ENCODE measurements around the gene KCNQ4.

The KCNQ4 gene

GRCh38 chr1:40762144-40762923 is 21.3 kb upstream of the KCNQ4 start:
- TF ChIP-seq ZNF565 (CRISPR knock-in tag; conservative IDR thresholded peaks at IDR 0.05; ENCODE audit: low read depth) (no peak), GLIS3 (CRISPR knock-in tag; IDR thresholded peaks at IDR 0.05) (no peak), CSRNP3 (CRISPR knock-in tag; IDR thresholded peaks at IDR 0.05) (no peak), CREB5 (CRISPR knock-in tag; IDR thresholded peaks at IDR 0.05; ENCODE audit: low read depth) (no peak), ZNF70 (CRISPR knock-in tag; IDR thresholded peaks at IDR 0.05) (no peak), RARB (CRISPR knock-in tag; IDR thresholded peaks at IDR 0.05) (no peak), CSDC2 (CRISPR knock-in tag; IDR thresholded peaks at IDR 0.05) (no peak), ZC3H10 (CRISPR knock-in tag; IDR thresholded peaks at IDR 0.05) (no peak), ESRRG (CRISPR knock-in tag; IDR thresholded peaks at IDR 0.05) (no peak), PPARA (CRISPR knock-in tag; IDR thresholded peaks at IDR 0.05; ENCODE audit: borderline replicate concordance) (no peak), SNAI2 (CRISPR knock-in tag; IDR thresholded peaks at IDR 0.05) (no peak), ARNTL (CRISPR knock-in tag; IDR thresholded peaks at IDR 0.05; ENCODE audit: borderline replicate concordance, low read depth) (no peak), ZFP3 (CRISPR knock-in tag; IDR thresholded peaks at IDR 0.05) (no peak)
- ATAC-seq, result no peak

- ATAC-seq, result no peak
- TF ChIP-seq SNAI2 (CRISPR knock-in tag; IDR thresholded peaks at IDR 0.05) (no peak), RARB (CRISPR knock-in tag; IDR thresholded peaks at IDR 0.05) (no peak), BACH2 (CRISPR knock-in tag; IDR thresholded peaks at IDR 0.05; ENCODE audit: borderline replicate concordance) (no peak), POU6F1 (CRISPR knock-in tag; IDR thresholded peaks at IDR 0.05; ENCODE audit: borderline replicate concordance, low read depth) (no peak), ZNF8 (CRISPR knock-in tag; IDR thresholded peaks at IDR 0.05) (no peak), PPARA (CRISPR knock-in tag; IDR thresholded peaks at IDR 0.05; ENCODE audit: borderline replicate concordance) (no peak)
Measured at GRCh38 chr1:40763742-40764532, 19.6 kb upstream of the KCNQ4 start.

GRCh38 chr1:40764981-40765380 is 18.6 kb upstream of the KCNQ4 start:
- TF ChIP-seq RARB (CRISPR knock-in tag; IDR thresholded peaks at IDR 0.05) (no peak), ISL1 (CRISPR knock-in tag; IDR thresholded peaks at IDR 0.05) (no peak), OSR1 (CRISPR knock-in tag; IDR thresholded peaks at IDR 0.05) (no peak), PATZ1 (CRISPR knock-in tag; IDR thresholded peaks at IDR 0.05; ENCODE audit: borderline replicate concordance) (no peak), POU6F1 (CRISPR knock-in tag; IDR thresholded peaks at IDR 0.05; ENCODE audit: borderline replicate concordance, low read depth) (no peak), ZFP30 (CRISPR knock-in tag; IDR thresholded peaks at IDR 0.05) (no peak), ZC3H10 (CRISPR knock-in tag; IDR thresholded peaks at IDR 0.05) (no peak), TOX (CRISPR knock-in tag; IDR thresholded peaks at IDR 0.05; ENCODE audit: borderline replicate concordance) (no peak), PPARA (CRISPR knock-in tag; IDR thresholded peaks at IDR 0.05; ENCODE audit: borderline replicate concordance) (no peak), CREB5 (CRISPR knock-in tag; IDR thresholded peaks at IDR 0.05; ENCODE audit: low read depth) (no peak)
- ATAC-seq, result no peak
